Stimulated activated CD4-positive, alpha-beta T cell treated with anti-CD3 and anti-CD28 coated beads, Interleukin-4, amount 100 ng/mL, for 4 hours (primary cell): Measurements from ENCODE around the gene LRP1B.

Experiments
- DNase-seq, 2 experiments: peaks; one replicate each; pipeline ENCODE4 v3.0.0-alpha.2; 2020

The LRP1B gene

GRCh38 chr2:141736466-141736865, 394.4 kb downstream of the LRP1B start:
- DNase-seq, result no peak

GRCh38 chr2:141728886-141729285, 401.9 kb downstream of the LRP1B start:
- no peak for DNase-seq

DNA sequence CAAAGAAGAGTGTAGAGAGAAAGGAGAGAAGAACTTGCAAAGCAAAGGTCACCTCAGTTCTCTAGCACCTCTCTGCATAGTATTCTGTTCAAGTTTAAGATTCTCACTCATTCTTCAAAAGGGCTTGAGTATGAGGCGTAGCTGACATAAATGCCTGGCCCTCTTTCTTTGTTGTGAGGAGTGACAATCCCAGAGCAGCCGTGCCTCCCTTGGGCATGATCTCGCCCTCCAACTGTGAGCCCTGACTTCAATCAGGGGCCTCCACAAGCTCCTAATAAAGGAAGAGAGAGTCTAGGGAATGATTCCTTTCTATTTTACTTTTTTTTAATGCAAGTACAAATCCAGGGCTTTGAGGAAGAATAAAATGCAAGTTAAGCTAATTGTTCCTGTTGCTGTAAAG, 402.7 kb downstream of the LRP1B start:
- no peak for DNase-seq

GRCh38 chr2:141724426-141724825, 406.4 kb downstream of the LRP1B start:
- DNase-seq, result no peak

- no peak for DNase-seq
Observed at GRCh38 chr2:141723814-141724213, 407.0 kb downstream of the LRP1B start.

- no peak for DNase-seq
Observed at GRCh38 chr2:141720476-141720875, 410.3 kb downstream of the LRP1B start.

- no peak for DNase-seq
Observed at GRCh38 chr2:141714496-141714895, 416.3 kb downstream of the LRP1B start.

DNA sequence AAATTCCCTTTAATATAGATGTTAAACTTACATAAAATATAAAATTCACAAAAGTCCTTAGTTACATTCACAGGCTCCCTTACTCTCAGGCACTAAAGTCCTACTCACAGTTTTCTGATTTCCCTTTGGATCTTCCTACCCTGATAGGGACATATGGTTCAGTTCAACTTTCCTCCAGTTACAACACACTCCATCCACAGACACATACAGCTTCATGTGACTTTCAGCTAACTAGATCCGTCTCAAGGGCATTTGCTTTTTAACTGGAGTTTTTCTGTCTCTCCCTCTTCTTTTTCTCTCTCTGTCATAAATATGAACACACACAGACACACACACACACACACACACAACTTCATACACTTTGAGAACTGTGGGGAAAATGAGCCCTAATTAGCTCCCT, 419.2 kb downstream of the LRP1B start:
- no peak for DNase-seq

DNA sequence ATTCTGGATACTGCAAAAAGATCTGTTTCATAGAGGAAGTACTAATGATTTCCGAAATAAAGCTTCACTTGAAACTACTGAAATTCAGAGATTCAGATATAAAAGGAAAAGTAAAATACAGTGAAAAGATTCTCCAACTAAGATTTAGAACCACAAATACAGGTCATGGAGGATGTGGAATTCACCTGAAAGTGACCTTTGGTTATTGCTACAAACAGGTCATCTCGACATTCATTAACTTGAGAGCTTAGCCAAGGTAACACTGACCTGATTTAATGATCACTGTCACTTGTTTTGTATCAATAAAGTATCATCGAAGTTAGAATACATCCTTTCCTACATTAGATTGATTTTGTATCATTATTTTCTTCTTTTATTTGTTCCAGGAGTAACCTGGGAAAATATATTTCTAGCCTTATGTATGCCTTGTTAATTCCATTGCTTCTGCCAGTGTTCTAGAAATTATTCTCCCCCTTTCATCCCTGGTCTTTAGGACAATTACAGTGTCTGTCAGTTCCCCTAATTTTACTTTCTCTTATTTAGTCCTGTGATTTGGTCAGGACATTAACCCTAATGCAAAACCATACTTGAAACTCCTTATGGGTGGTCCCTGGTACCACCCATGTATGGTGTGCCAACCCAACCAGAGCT, 420.1 kb downstream of the LRP1B start:
- DNase-seq, result no peak

- no peak for DNase-seq
Observed at GRCh38 chr2:141709756-141710155, 421.1 kb downstream of the LRP1B start.

DNA sequence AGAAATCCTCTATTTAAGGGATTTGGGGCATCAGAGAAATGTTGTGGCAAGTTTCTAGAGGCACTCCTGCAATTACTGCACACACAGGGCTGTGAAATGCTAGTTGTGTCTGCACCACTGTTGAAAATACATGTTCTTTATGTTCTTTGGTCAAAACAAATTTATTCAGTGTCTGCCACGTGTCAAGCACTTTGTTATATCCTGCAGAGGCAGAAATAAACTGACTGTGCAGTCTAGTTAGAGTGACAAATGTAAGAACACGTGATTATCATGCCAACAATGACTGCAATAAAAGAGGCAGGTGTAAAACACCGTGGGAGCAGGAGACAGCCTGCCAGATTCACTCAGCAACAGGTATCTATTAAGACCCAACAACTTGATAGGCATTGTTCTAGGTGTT, 423.3 kb downstream of the LRP1B start:
- DNase-seq, result no peak

- no peak for DNase-seq
Observed at GRCh38 chr2:141704541-141704940, 426.3 kb downstream of the LRP1B start.

DNA sequence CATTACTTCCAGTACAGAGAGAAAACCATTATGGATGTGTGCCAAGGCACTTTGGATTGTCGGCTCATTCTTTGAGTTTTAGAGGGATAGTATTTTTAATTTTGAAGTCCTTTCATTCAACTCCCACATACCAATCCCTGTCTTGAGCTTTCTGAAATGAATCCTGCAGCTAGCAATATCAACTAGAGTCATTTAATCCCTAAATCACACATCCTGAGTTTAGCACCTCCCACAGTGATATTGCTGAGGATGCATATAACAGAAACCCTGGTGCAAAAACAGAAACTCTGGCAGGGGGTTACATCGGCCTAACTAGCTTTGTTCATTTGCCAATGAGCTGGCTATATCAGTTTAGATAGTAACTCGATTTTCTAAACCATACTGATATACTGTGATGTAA, 427.3 kb downstream of the LRP1B start:
- no peak for DNase-seq

GRCh38 chr2:141701618-141702017, 429.2 kb downstream of the LRP1B start:
- no peak for DNase-seq

DNA sequence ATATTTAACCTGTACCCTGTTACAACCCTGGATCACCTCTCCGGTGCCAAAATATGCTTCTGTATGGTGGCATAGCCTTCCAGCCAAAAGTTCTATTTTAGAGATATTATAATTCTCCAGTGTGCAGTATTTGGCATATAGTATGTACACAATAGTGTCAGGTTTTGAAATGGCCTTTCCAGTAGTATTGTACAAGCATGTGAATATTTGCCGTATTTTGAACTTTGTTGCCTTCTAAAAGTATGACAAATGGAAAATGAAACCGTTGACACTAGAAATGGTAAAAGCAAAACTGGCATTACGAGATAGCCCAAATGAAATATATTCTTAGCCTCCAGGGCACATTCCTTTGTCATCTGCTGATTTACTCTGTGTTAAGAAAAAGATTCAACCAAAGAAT, 431.2 kb downstream of the LRP1B start:
- no peak for DNase-seq

GRCh38 chr2:141698500-141698899, 432.3 kb downstream of the LRP1B start:
- DNase-seq, result no peak

GRCh38 chr2:141697035-141697434, 433.8 kb downstream of the LRP1B start:
- DNase-seq, result no peak

DNA sequence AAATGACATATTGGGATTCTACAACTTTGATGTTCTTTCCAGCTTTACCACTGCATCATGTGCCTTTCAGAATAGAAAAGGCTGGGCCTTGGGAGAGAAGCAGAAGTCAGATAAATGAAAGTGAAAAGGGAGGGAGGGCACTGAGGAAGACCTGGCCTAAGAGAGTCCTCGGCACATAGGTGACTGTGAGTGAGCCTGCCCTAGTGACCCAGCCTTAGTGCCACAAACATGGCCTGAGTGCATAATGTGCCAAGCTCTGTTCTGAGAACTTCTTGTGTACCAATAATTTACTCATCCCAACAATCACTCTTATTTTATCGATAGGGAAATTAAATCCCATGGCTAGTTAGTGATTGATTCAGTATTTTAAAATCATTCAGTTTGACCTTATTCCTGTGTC, 436.6 kb downstream of the LRP1B start:
- no peak for DNase-seq

DNA sequence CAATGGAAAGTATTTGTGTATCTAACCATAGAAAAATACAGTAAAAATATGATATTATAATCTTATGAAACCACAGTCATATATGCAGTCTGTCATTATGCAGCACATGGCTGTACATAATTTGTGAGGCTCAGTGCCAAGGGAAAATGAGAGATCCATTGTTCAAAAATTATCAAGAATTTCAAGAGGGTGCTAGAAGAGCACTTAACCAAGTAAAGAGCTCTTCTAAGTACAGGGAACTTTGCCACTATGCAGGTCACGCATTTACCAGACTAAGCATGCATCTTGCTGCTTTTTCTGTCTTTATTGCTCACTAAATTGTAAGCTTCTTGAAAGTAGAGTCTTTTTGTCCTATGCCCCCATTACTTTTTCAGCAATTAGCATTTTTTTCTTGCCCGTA, 438.0 kb downstream of the LRP1B start:
- DNase-seq, result no peak

DNA sequence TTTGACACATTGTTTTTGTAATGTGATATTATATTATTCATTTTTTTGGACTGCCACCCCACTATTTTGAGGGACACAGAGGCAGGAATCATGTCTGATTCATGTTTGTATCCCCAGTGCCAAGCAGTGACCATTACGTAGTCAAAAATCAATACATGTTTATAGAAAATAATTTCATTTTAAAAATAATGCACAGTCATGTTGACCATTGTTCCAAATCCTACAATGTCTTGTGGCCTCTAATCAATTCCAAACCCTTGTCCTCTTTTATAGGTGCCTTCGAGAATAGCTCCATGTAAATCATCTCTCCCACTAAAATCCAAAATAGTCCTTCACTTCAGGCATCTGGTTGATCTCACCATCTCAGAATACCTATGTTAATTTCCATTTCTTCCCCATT, 454.7 kb downstream of the LRP1B start:
- no peak for DNase-seq

DNA sequence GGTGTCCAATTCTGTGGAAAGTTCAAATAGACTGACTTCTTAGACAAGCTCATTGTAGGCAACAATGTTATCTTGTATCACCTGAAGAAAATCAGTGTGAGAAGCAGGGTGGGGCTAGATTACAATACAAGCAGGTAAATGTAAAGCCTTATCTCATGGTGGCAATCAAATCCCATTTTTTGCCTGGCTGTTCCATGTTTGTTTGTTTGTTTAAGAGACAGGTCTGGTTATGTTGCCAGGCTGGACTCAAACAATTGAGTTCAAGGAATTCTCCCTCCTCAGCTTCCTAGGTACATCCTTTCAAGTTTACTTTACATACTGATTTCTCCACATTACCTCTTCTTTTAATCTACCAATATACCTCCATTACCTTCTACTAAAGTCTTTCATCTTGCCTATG, 464.6 kb downstream of the LRP1B start:
- DNase-seq, result no peak

GRCh38 chr2:141660232-141660631, 470.6 kb downstream of the LRP1B start:
- no peak for DNase-seq

GRCh38 chr2:141654311-141654710, 476.5 kb downstream of the LRP1B start:
- no peak for DNase-seq

GRCh38 chr2:141653184-141653583, 477.6 kb downstream of the LRP1B start:
- no peak for DNase-seq

- DNase-seq, result no peak
Observed at GRCh38 chr2:141652308-141652707, 478.5 kb downstream of the LRP1B start.

DNA sequence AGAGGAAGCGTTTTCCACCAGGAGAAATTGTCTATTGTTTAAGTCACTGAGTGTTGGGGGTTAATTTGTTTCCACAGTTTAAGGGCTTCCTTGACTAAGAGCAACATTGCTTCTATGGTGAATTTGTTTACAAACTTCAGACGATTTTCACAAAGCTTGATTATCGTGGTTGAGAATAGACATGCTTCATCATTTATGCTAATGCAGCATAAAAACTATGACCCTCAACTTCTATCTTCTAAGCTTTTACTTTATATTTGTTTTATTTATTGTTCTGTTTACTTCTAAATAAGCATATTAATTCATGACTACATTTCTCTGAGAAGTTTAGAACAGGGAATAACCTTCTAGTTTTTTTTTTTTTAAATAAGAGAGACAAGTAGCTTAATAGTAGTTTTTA, 483.5 kb downstream of the LRP1B start:
- DNase-seq, result no peak
